H9 (cell line): ENCODE data around the gene ZSWIM4. TPM values are rescaled to one million over a fixed set of nuclear protein-coding genes. Genes with fewer than 3 reads are reported as not detected.

Experiments used
- DNase-seq: peaks from one replicate; pipeline ENCODE4 v3.0.0-alpha.2; 2017
- H2AFZ ChIP-seq: one replicate; pipeline ENCODE4 v1.6.1; 2013; ENCODE audit warnings: mild to moderate bottlenecking, low read length, control low read depth, moderate library complexity
- H2AK5ac ChIP-seq: 2 replicates; pipeline ENCODE4 v1.6.1; 2013; ENCODE audit warnings: low read length, control low read depth, mixed read lengths; ENCODE audit not compliant: insufficient read length
- H2BK120ac ChIP-seq: one replicate; pipeline ENCODE4 v1.6.1; 2013; ENCODE audit warnings: low read depth, mild to moderate bottlenecking, low read length, control low read depth, inconsistent platforms; ENCODE audit not compliant: poor library complexity, severe bottlenecking
- H2BK12ac ChIP-seq: 2 replicates; pipeline ENCODE4 v1.6.1; 2013; ENCODE audit warnings: low read length, control low read depth, mixed read lengths, low read depth; ENCODE audit not compliant: insufficient read length
- H2BK15ac ChIP-seq: 2 replicates; pipeline ENCODE4 v1.6.1; 2013; ENCODE audit warnings: low read depth, low read length, control low read depth
- H2BK20ac ChIP-seq: one replicate; pipeline ENCODE4 v1.6.1; 2013; ENCODE audit warnings: low read depth, mild to moderate bottlenecking, low read length, control low read depth, inconsistent platforms; ENCODE audit not compliant: poor library complexity, severe bottlenecking
- H2BK5ac ChIP-seq: 2 replicates; pipeline ENCODE4 v1.6.1; 2013; ENCODE audit warnings: low read length, control low read depth, mixed read lengths; ENCODE audit not compliant: insufficient read length
- H3K14ac ChIP-seq: 2 replicates; pipeline ENCODE4 v1.6.1; 2013; ENCODE audit warnings: low read length, control low read depth; ENCODE audit not compliant: insufficient read depth
- H3K18ac ChIP-seq: 2 replicates; pipeline ENCODE4 v1.6.1; 2013; ENCODE audit warnings: low read depth, mild to moderate bottlenecking, mixed read lengths, low read length, control low read depth; ENCODE audit not compliant: insufficient read length
- H3K23ac ChIP-seq: 2 replicates; pipeline ENCODE4 v1.6.1; 2013; ENCODE audit warnings: low read length, control low read depth, mixed read lengths, low read depth; ENCODE audit not compliant: insufficient read length
- H3K23me2 ChIP-seq: 2 replicates; pipeline ENCODE4 v1.6.1; 2013; ENCODE audit warnings: low read depth, mild to moderate bottlenecking, mixed read lengths, low read length, control low read depth; ENCODE audit not compliant: insufficient read length, poor library complexity, severe bottlenecking
- H3K27ac ChIP-seq: 2 replicates; pipeline ENCODE4 v1.5.1; 2013; ENCODE audit warnings: low read length, control low read depth, mixed read lengths, low read depth; ENCODE audit not compliant: insufficient read length
- H3K27me3 ChIP-seq: 2 replicates; pipeline ENCODE4 v1.6.1; 2013; ENCODE audit warnings: low read length, control low read depth, inconsistent platforms; ENCODE audit not compliant: insufficient read depth
- H3K4ac ChIP-seq: 2 replicates; pipeline ENCODE4 v1.6.1; 2013; ENCODE audit warnings: low read depth, mild to moderate bottlenecking, control low read depth, inconsistent platforms, low read length, moderate library complexity
- H3K4me1 ChIP-seq: 2 replicates; pipeline ENCODE4 v1.6.1; 2013; ENCODE audit warnings: low read length, control low read depth, inconsistent platforms; ENCODE audit not compliant: insufficient read depth
- H3K4me2 ChIP-seq: 2 replicates; pipeline ENCODE4 v1.6.1; 2013; ENCODE audit warnings: low read length, control low read depth, mixed read lengths; ENCODE audit not compliant: insufficient read length, insufficient read depth
- H3K56ac ChIP-seq: 2 replicates; pipeline ENCODE4 v1.6.1; 2013; ENCODE audit warnings: low read depth, mild to moderate bottlenecking, mixed read lengths, low read length, control low read depth; ENCODE audit not compliant: insufficient read length
- H3K79me1 ChIP-seq: 2 replicates; pipeline ENCODE4 v1.6.1; 2013; ENCODE audit warnings: low read depth, mild to moderate bottlenecking, moderate library complexity, low read length, control low read depth, inconsistent platforms; ENCODE audit not compliant: insufficient read depth, poor library complexity, severe bottlenecking
- H3K79me2 ChIP-seq: 2 replicates; pipeline ENCODE4 v1.6.1; 2013; ENCODE audit warnings: low read length, control low read depth, inconsistent platforms; ENCODE audit not compliant: insufficient read depth
- H3K9ac ChIP-seq: 2 replicates; pipeline ENCODE4 v1.6.1; 2013; ENCODE audit warnings: low read length, control low read depth, mixed read lengths; ENCODE audit not compliant: insufficient read length; ENCODE audit errors: extremely low read depth
- H3K9me3 ChIP-seq: one replicate; pipeline ENCODE4 v1.6.1; 2013; ENCODE audit warnings: low read depth, low read length, inconsistent platforms; ENCODE audit not compliant: control insufficient read depth
- H3T11ph ChIP-seq: one replicate; pipeline ENCODE4 v1.6.1; 2013; ENCODE audit warnings: mild to moderate bottlenecking, low read length, control low read depth, inconsistent platforms
- H4K20me1 ChIP-seq: one replicate; pipeline ENCODE4 v1.6.1; 2013; ENCODE audit not compliant: control insufficient read depth, insufficient read length, insufficient read depth
- H4K5ac ChIP-seq: 2 replicates; pipeline ENCODE4 v1.6.1; 2013; ENCODE audit warnings: low read depth, mild to moderate bottlenecking, mixed read lengths, low read length, control low read depth; ENCODE audit not compliant: insufficient read length
- H4K8ac ChIP-seq: replicated peaks from 2 replicates; pipeline ENCODE4 v1.6.1; 2013; ENCODE audit warnings: low read length, control low read depth, mixed read lengths, low read depth; ENCODE audit not compliant: insufficient read length
- H4K91ac ChIP-seq: 2 replicates; pipeline ENCODE4 v1.6.1; 2013; ENCODE audit warnings: low read depth, mild to moderate bottlenecking, moderate library complexity, mixed read lengths, low read length, control low read depth; ENCODE audit not compliant: insufficient read length
- H3K27ac Mint-ChIP-seq, 3 experiments: 2 replicates in 2 of 3; 3 replicates in 1 of 3; pipeline ENCODE4 v1.8.0; 2020 to 2021; ENCODE audit warnings: mixed read lengths in 3 of 3, mild to moderate bottlenecking in 1 of 3, moderate library complexity in 1 of 3
- H3K27me3 Mint-ChIP-seq: 2 replicates; pipeline ENCODE4 v1.8.0; 2021; ENCODE audit warnings: low read depth, mild to moderate bottlenecking, moderate library complexity, mixed read lengths
- H3K36me3 Mint-ChIP-seq, 3 experiments: 2 replicates in 2 of 3; 3 replicates in 1 of 3; pipeline ENCODE4 v1.8.0; 2020 to 2021; ENCODE audit warnings: low read depth in 3 of 3, mixed read lengths in 3 of 3; ENCODE audit not compliant: insufficient read depth in 1 of 3
- H3K4me1 Mint-ChIP-seq, 2 experiments: 2 replicates each; pipeline ENCODE4 v1.8.0; 2020; ENCODE audit warnings: mixed read lengths in 2 of 2
- H3K4me3 Mint-ChIP-seq, 2 experiments: 2 replicates in 1 of 2; 3 replicates in 1 of 2; pipeline ENCODE4 v1.8.0; 2020 to 2021; ENCODE audit warnings: mild to moderate bottlenecking in 2 of 2, mixed read lengths in 2 of 2, moderate library complexity in 1 of 2
- H3K9me3 Mint-ChIP-seq, 2 experiments: 2 replicates in 1 of 2; 3 replicates in 1 of 2; pipeline ENCODE4 v1.8.0; 2020; ENCODE audit warnings: mild to moderate bottlenecking in 2 of 2, mixed read lengths in 2 of 2, moderate library complexity in 1 of 2
- CTCF ChIP-seq: fragments of 200-600 bp; sonication (generic); conservative IDR thresholded peaks from 3 replicates; pipeline ENCODE4 v1.8.0; 2021; ENCODE audit warnings: antibody characterized with exemption, mild to moderate bottlenecking
- WGBS: extraction: QIAGEN DNeasy Blood & Tissue Kit; methylation state at CpG from one replicate; pipeline ENCODE4 v1.1.7; 2013; ENCODE audit warnings: missing lambda C conversion rate, low lambda C conversion rate, mixed read lengths; ENCODE audit not compliant: insufficient read length; ENCODE audit errors: extremely low coverage; 5-methylcytosine and 5-hydroxymethylcytosine counted together
- total RNA-seq: library from RNA; stranded (reverse); gene quantifications from 2 replicates; pipeline ENCODE4 v1.2.1, GENCODE V29; 2021

Gene ZSWIM4
- total RNA-seq, 1 experiment from 2014 or later: 50.7 TPM

- WGBS: no CpG with 5 or more reads among the region's 4 CpGs
- H2BK5ac ChIP-seq: no peak overlapping the region
Measured at GRCh38 chr19:13827656-13828055, 32.4 kb downstream of the ZSWIM4 start.

More at GRCh38 chr19:13827656-13828055, 32.4 kb downstream of the ZSWIM4 start:
- H2BK20ac ChIP-seq: no peak overlapping the region
- no peak overlapping the region for H3K56ac ChIP-seq
- no peak overlapping the region for H3K14ac ChIP-seq
- no peak overlapping the region for H4K8ac ChIP-seq
- no peak overlapping the region for H2BK120ac ChIP-seq
- H3K9me3 ChIP-seq: no peaks in the 10 kb centered on the region
- H3K23ac ChIP-seq: no peak overlapping the region
- H2BK15ac ChIP-seq: no peak overlapping the region
- H4K5ac ChIP-seq: no peak overlapping the region
- no peaks in the 10 kb centered on the region for H3K79me1 ChIP-seq
- H3K36me3 Mint-ChIP-seq: peaks cover 35 to 75% (median 62%) of the 10 kb centered on the region in 3 experiments
- H3K23me2 ChIP-seq: no peaks in the 10 kb centered on the region
- peak; percentile 84 for DNase-seq
- H3K4me1 ChIP-seq: no peaks in the 10 kb centered on the region
- no peaks in the 10 kb centered on the region for H3K27me3 ChIP-seq
- no peaks in the 10 kb centered on the region; the same call in 1 of the 2 replicates for H3K27me3 Mint-ChIP-seq
- H3K9me3 Mint-ChIP-seq: no peaks in the 10 kb centered on the region; a peak in 1 of 5 replicates
- H2AFZ ChIP-seq: no peak overlapping the region
- no peak for TF ChIP-seq CTCF
- H4K91ac ChIP-seq: no peak overlapping the region
- H3K79me2 ChIP-seq: no peaks in the 10 kb centered on the region
- H3K4me2 ChIP-seq: no peak overlapping the region
- H3K18ac ChIP-seq: no peak overlapping the region
- no peak overlapping the region for H3T11ph ChIP-seq
- H3K4ac ChIP-seq: no peak overlapping the region
- H2BK12ac ChIP-seq: no peak overlapping the region
- H3K27ac ChIP-seq: no peak overlapping the region
- H3K27ac Mint-ChIP-seq: peak overlapping the region in 2 of 3 experiments; percentile 9 to 82; a peak in 2 of 7 replicates
- H3K9ac ChIP-seq: no peak overlapping the region
- peaks cover 10 to 25% of the 10 kb centered on the region in 2 experiments for H3K4me1 Mint-ChIP-seq
- H4K20me1 ChIP-seq: no peaks in the 10 kb centered on the region
- no peak overlapping the region for H3K4me3 Mint-ChIP-seq
- H2AK5ac ChIP-seq: no peak overlapping the region
